ENCODE results near the gene PCAT7. TPM values are rescaled to one million over a fixed set of nuclear protein-coding genes. Genes with fewer than 3 reads are reported as not detected.

PCAT7 gene
- total RNA-seq, 1 donor from 2014 or later, result 5.2 TPM

DNA sequence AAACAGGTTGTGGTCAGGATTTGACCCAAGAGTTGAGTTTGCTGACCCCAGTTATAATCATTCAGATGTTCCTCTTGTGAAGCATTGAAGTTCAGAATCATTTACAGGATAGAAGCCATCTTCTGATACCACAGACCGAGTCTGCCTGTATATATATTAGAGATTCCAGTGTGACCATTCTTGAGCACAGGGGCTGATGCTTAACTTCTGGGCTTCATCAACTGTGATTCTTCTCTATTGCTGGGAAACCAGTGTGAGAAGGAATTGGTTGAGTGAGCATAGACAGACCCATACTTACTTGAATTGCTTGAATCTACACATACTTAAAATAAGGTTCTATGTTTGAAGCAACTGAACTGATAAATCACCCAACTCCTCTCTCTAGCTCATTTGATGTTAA lies 27.9 kb upstream of the PCAT7 start:
- H3K4me3 ChIP-seq (ENCODE audit: insufficient read depth, low read depth, low read length), result no peak overlapping the region
- Mint-ChIP-seq H3K4me3 (ENCODE audit: unreplicated experiment) (no peak overlapping the region), H3K36me3 (ENCODE audit: low read depth, unreplicated experiment) (no peaks in the 10 kb centered on the region), H3K9me3 (ENCODE audit: unreplicated experiment) (no peaks in the 10 kb centered on the region), H3K27me3 (ENCODE audit: low read depth, unreplicated experiment) (no peaks in the 10 kb centered on the region), H3K4me1 (ENCODE audit: low read depth, unreplicated experiment) (no peaks in the 10 kb centered on the region), H3K27ac (ENCODE audit: unreplicated experiment) (no peak overlapping the region)
- H3K79me2 ChIP-seq (ENCODE audit: insufficient read depth, low read length), result no peaks in the 10 kb centered on the region
- no peaks in the 10 kb centered on the region for H3K27me3 ChIP-seq (ENCODE audit: insufficient read depth, low read length)
- H3K4me2 ChIP-seq (ENCODE audit: low read length), result no peak overlapping the region
- H3K27ac ChIP-seq (ENCODE audit: low read depth, low read length), result no peak overlapping the region
- H2AFZ ChIP-seq (ENCODE audit: low read depth, low read length), result no peak overlapping the region
- no peak for DNase-seq (ENCODE audit: low read depth)
- H3K4me1 ChIP-seq (ENCODE audit: insufficient read depth, low read length), result no peaks in the 10 kb centered on the region
- H3K9ac ChIP-seq (ENCODE audit: low read length), result no peak overlapping the region
- H3K9me3 ChIP-seq (ENCODE audit: insufficient read depth, low read depth, low read length), result no peaks in the 10 kb centered on the region
- no peaks in the 10 kb centered on the region for H4K20me1 ChIP-seq (ENCODE audit: insufficient read depth, low read length)
- no peaks in the 10 kb centered on the region for H3K36me3 ChIP-seq (ENCODE audit: insufficient read depth, low read length)
- no peak for FAIRE-seq
- no peak for TF ChIP-seq CTCF (IDR thresholded peaks at IDR 0.05; ENCODE audit: insufficient read depth, low read depth, low read length)
- no peak for TF ChIP-seq EZH2 (IDR thresholded peaks at IDR 0.05; ENCODE audit: insufficient read depth, low read length)

DNA sequence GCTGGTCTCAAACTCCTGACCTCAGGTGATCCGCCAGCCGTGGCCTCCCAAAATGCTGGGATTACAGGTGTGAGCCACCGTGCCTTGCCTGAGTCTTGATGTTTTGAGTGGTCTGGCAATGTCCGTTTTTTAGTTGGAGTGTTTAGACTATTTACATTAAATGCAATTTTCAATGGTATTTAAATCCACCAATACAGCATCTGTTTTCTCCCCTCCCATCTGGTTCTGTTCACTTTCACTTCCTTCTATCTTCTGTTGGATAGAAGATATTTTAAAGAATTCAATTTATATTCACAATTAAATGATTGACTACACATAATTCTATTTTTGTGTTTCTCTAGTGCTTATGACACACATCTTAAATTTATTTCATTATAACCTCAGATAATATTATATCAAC lies 26.0 kb upstream of the PCAT7 start:
- no peaks in the 10 kb centered on the region for H3K27me3 Mint-ChIP-seq (ENCODE audit: low read depth, unreplicated experiment)
- H3K27ac Mint-ChIP-seq (ENCODE audit: unreplicated experiment), result no peak overlapping the region
- Histone ChIP-seq H3K9me3 (ENCODE audit: insufficient read depth, low read depth, low read length) (no peaks in the 10 kb centered on the region), H3K79me2 (ENCODE audit: insufficient read depth, low read length) (no peaks in the 10 kb centered on the region), H4K20me1 (ENCODE audit: insufficient read depth, low read length) (no peaks in the 10 kb centered on the region), H3K27me3 (ENCODE audit: insufficient read depth, low read length) (no peaks in the 10 kb centered on the region), H2AFZ (ENCODE audit: low read depth, low read length) (no peak overlapping the region), H3K27ac (ENCODE audit: low read depth, low read length) (no peak overlapping the region), H3K9ac (ENCODE audit: low read length) (no peak overlapping the region), H3K36me3 (ENCODE audit: insufficient read depth, low read length) (no peaks in the 10 kb centered on the region), H3K4me2 (ENCODE audit: low read length) (no peak overlapping the region), H3K4me3 (ENCODE audit: insufficient read depth, low read depth, low read length) (no peak overlapping the region), H3K4me1 (ENCODE audit: insufficient read depth, low read length) (no peaks in the 10 kb centered on the region)
- DNase-seq (ENCODE audit: low read depth), result no peak
- FAIRE-seq, result no peak
- TF ChIP-seq EZH2 (IDR thresholded peaks at IDR 0.05; ENCODE audit: insufficient read depth, low read length) (no peak), CTCF (IDR thresholded peaks at IDR 0.05; ENCODE audit: insufficient read depth, low read depth, low read length) (no peak)
- H3K4me3 Mint-ChIP-seq (ENCODE audit: unreplicated experiment), result no peak overlapping the region
- peaks cover 7% of the 10 kb centered on the region for H3K4me1 Mint-ChIP-seq (ENCODE audit: low read depth, unreplicated experiment)
- H3K36me3 Mint-ChIP-seq (ENCODE audit: low read depth, unreplicated experiment), result peaks cover 2% of the 10 kb centered on the region
- no peaks in the 10 kb centered on the region for H3K9me3 Mint-ChIP-seq (ENCODE audit: unreplicated experiment)

DNA sequence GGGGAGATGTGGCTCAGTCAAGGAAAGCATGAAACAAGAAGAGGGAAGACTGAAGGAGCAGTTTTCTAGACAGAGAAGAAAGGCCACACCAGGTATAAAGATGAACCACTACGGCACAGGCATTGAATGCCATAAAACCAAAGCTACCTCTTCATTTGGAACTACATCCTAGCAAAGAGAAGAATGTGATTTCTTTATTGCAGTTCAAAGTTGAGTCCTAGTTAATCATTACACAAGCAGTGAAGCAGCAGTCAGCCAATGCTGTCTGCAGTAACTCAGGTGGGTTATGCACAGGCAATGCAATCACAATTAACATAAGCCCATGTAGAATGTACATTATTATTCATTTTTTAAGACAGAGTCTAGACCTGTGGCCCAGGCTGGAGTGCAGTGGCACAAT lies 21.7 kb upstream of the PCAT7 start:
- Mint-ChIP-seq H3K9me3 (ENCODE audit: unreplicated experiment) (no peaks in the 10 kb centered on the region), H3K27ac (ENCODE audit: unreplicated experiment) (no peak overlapping the region), H3K27me3 (ENCODE audit: low read depth, unreplicated experiment) (no peaks in the 10 kb centered on the region), H3K4me1 (ENCODE audit: low read depth, unreplicated experiment) (peaks cover 15% of the 10 kb centered on the region), H3K36me3 (ENCODE audit: low read depth, unreplicated experiment) (peaks cover 2% of the 10 kb centered on the region), H3K4me3 (ENCODE audit: unreplicated experiment) (no peak overlapping the region)
- Histone ChIP-seq H3K4me3 (ENCODE audit: insufficient read depth, low read depth, low read length) (no peak overlapping the region), H3K4me1 (ENCODE audit: insufficient read depth, low read length) (no peaks in the 10 kb centered on the region), H3K79me2 (ENCODE audit: insufficient read depth, low read length) (no peaks in the 10 kb centered on the region), H3K36me3 (ENCODE audit: insufficient read depth, low read length) (no peaks in the 10 kb centered on the region), H4K20me1 (ENCODE audit: insufficient read depth, low read length) (no peaks in the 10 kb centered on the region), H2AFZ (ENCODE audit: low read depth, low read length) (no peak overlapping the region), H3K9me3 (ENCODE audit: insufficient read depth, low read depth, low read length) (no peaks in the 10 kb centered on the region), H3K27me3 (ENCODE audit: insufficient read depth, low read length) (no peaks in the 10 kb centered on the region), H3K27ac (ENCODE audit: low read depth, low read length) (no peak overlapping the region), H3K9ac (ENCODE audit: low read length) (no peak overlapping the region), H3K4me2 (ENCODE audit: low read length) (no peak overlapping the region)
- FAIRE-seq (no peak), DNase-seq (ENCODE audit: low read depth) (no peak)
- no peak for TF ChIP-seq CTCF (IDR thresholded peaks at IDR 0.05; ENCODE audit: insufficient read depth, low read depth, low read length)
- TF ChIP-seq EZH2 (IDR thresholded peaks at IDR 0.05; ENCODE audit: insufficient read depth, low read length), result no peak

All from astrocyte (in vitro differentiated cells and primary cell).